Erythroblast (primary cell): ENCODE measurements around the gene AGAP1.

Experiments used
- GATA1 ChIP-seq: IDR thresholded peaks from 2 replicates; pipeline ENCODE4 v1.6.1; 2011; ENCODE audit warnings: low read depth, mild to moderate bottlenecking, control low read depth, low read length, moderate library complexity
- POLR2A ChIP-seq: IDR thresholded peaks from 2 replicates; pipeline ENCODE4 v1.6.1; 2011; ENCODE audit warnings: mild to moderate bottlenecking, low read length

DNA sequence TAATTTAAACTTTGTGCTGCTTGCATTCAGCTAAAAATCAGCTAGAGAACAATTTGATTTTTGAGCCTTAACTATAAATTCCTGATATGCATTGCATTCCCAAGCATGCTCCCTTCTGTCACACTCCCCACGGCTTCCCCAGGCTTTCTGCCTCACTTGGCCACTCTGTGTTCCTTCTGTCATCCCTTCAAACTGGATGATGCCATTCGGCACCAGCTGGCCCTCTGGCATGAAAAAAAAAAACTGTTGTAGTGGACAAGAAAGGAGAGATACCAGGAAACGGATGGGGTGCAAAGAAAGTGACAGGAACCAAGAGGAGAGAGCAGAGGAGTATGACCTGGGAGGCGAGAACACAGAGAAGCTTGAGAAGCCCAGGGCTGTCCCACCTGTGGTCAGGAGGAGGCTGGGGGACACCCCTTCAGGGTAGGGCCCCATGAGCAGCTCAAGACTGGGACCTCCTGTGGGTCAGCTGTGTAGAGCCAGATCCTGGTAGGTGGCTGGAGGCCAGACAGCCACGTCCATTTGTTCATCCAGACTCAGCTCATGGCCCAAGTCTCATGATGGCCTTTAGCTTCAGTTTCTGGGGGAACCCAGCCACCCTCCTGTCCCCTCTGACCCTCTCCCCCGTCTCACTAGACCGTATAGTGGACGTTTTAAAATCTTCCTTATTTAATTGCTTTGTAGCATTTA, 462.6 kb downstream of the AGAP1 start:
- TF ChIP-seq POLR2A (no peak), GATA1 (no peak)
